ENCODE data around the gene MAN1C1.

The MAN1C1 gene

DNA sequence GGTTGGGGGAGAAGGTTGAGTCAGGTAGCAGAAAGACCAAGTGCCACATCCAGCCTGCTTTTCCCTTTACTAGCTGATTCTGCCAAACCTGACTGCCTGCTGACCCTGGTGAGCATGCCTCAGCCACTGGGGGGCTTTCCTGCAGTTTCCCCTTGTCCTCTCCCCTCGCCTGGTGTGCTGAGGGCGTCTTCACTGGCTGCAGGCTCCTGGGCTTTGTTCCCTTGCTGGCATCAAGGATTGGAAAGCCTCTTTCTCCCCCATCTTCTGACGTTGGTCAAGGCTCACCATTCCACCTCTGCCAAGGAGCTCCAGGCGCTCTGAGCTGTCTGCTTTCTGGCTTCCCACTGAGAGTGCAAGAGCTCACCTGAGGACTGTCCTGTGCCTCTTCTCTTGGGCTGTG lies 28.4 kb downstream of the MAN1C1 start:
- TF ChIP-seq CTCF (IDR thresholded peaks at IDR 0.05; ENCODE audit: extremely low read depth, missing control alignments) = no peak
- DNase-seq (ENCODE audit: low spot score) = no peak

DNA sequence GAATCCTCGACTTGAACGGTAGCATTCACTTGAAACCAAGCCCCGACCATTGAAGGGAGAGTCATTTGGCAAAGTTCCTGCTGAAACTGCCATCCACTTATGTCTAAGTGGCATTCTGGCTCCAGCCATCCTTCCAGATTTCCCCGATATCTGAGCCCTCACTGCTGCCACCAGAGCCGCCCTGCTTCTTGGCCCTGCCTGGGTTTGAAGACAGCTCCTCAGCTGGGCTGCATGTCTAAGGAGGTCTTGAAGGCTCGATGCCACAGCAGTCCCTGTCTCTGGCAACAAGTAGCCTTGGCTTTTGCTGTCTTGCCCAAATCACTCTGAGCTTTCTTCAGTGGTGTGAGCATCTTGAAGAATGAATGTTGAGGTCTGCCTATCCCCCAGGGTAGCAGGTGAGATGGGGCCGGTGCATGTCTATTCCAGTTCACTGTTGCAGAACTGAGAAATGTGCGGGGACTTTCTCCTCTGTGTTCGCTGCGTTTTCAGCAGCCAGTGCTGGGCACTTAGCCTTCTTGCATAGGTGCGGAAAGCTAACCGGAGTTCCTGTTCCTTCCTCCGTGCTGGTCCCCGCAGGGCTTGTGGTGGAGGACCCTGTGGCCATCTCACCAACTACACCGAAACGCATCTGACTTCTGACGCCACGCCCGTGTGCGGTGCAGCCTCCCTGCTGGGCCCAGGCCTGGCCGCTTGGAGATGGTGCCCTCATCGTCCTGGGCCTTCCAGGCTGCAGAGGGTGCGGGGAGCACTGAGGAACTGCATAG lies 29.2 kb downstream of the MAN1C1 start:
- no peak for DNase-seq (ENCODE audit: low spot score)
- TF ChIP-seq CTCF (IDR thresholded peaks at IDR 0.05; ENCODE audit: extremely low read depth, missing control alignments) = no peak

- no peak for TF ChIP-seq CTCF (IDR thresholded peaks at IDR 0.05; ENCODE audit: extremely low read depth, missing control alignments)
- no peak for DNase-seq (ENCODE audit: low spot score)
Observed at GRCh38 chr1:25647106-25647505, 30.5 kb downstream of the MAN1C1 start.

DNA sequence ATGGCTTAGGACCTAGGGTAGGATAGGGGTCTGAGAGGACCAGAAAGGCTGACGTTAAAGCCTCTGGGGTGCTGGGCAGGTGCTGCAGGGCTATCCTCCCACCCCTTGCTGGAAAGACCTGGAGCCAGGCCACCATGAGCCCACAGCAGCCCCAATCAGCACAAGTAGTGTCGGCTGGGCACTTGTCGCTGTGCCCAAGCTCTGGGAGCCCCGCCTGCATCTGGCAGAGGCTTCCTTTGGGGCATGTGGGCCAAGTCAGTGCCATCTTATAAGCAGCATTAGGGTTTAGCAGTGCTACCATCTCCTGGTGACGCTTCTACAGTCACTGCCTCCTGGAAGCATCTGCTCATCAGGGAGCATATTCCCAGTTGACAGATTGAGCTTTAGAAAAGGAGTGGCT lies 31.3 kb downstream of the MAN1C1 start:
- DNase-seq (ENCODE audit: low spot score) = no peak
- TF ChIP-seq CTCF (IDR thresholded peaks at IDR 0.05; ENCODE audit: extremely low read depth, missing control alignments) = no peak

DNA sequence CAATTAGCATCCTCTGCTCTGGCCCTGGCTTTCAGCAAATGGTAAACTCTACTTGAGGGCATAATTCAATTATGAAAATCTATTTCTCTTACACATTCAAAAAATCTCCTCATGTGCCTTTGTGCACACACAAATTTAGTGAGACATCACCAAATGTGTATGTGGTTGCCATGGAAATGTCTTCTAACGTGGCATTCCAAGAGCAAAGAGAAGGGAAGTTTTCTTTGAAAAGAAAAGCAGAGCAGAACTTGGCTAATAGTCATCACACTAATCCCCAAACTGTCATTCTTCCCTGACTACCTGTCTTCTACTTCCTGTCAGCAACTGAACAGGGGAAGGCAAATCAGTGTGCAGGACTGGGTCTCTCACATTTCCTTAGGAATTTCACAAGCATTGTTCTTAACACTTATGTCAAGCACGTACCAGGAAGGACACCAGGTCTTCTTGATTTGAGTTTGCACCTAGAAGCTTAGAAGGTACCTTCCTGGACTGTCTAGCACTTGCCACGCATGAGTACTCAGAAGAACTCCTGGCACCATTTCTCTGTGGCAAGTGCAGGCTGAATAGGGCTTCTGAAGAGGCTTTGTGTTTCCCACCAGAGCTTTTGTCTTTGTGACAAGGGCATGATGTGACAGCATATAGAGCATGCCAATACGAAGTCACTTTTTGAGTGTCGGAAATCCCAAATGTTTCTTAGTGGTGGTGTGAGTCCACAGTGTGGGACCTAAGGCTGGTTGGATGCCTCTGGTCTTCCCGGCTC lies 32.3 kb downstream of the MAN1C1 start:
- DNase-seq (ENCODE audit: low spot score) = no peak

DNA sequence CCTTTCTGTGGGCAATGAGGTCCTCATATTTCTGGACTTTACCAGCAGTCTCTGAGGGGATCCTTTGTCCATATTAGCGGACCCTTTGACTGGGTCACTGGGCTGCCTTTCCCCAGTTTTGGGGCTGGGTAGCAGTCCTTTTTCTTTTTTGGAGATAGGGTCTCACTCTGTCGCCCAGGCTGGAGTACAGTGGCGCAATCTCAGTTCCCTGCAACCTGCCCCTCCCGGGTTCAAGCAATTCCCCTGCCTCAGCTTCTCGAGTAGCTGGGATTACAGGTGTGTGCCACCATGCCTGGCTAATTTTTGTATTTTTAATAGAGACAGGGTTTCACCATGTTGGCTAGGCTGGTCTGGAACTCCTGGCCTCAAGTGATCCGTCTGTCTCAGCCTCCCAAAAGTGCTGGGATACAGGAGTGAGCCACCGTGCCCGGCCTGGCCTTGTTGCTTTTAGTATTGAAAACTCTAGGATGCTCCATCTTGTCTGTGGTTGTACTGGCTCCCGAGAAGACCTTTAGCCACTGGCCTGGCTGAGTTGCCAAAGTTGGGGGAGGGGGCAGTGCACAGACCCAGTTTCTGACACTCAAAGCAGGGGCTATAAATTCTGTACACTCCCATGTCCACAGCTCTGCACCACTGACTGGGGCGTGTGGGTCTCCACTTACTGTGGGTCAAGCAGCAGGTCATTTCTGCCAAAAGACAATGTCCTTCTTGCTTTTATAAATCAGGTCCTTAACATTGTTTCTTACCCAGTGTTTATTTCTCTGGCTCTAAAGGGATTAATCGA lies 33.1 kb downstream of the MAN1C1 start:
- no peak for TF ChIP-seq CTCF (IDR thresholded peaks at IDR 0.05; ENCODE audit: extremely low read depth, missing control alignments)
- DNase-seq (ENCODE audit: low spot score) = no peak

More for the DNA sequence above, 32.3 kb downstream of the MAN1C1 start:
- TF ChIP-seq CTCF (IDR thresholded peaks at IDR 0.05; ENCODE audit: extremely low read depth, missing control alignments) = no peak

GRCh38 chr1:25650289-25650576 lies 33.6 kb downstream of the MAN1C1 start:
- DNase-seq (ENCODE audit: low spot score) = no peak
- no peak for TF ChIP-seq CTCF (IDR thresholded peaks at IDR 0.05; ENCODE audit: extremely low read depth, missing control alignments)

Data from GM20000 (cell line).